ENCODE results near the gene SMARCAL1.

SMARCAL1 gene

GRCh38 chr2:216497382-216498069, 85.2 kb downstream of the SMARCAL1 start:
- Histone ChIP-seq H3K27ac (peak overlapping the region; percentile 98), H4K20me1 (peaks cover 37% of the 10 kb centered on the region), H3K36me3 (peaks cover 29% of the 10 kb centered on the region), H3K4me1 (peaks cover 79% of the 10 kb centered on the region), H3K4me2 (peak overlapping the region; percentile 77), H3K9ac (peak overlapping the region; percentile 100), H3K4me3 (peak overlapping the region; percentile 92), H3K27me3 (no peaks in the 10 kb centered on the region), H3K9me3 (no peaks in the 10 kb centered on the region)
- no peak for TF ChIP-seq Cebpa-rat (IDR thresholded peaks at IDR 0.05)

- Histone ChIP-seq H3K9ac (peak overlapping the region; percentile 100), H3K4me3 (peak overlapping the region; percentile 92), H3K9me3 (no peaks in the 10 kb centered on the region), H3K4me2 (peak overlapping the region; percentile 77), H3K27ac (peak overlapping the region; percentile 98), H4K20me1 (peaks cover 42% of the 10 kb centered on the region), H3K36me3 (peaks cover 34% of the 10 kb centered on the region), H3K4me1 (peaks cover 79% of the 10 kb centered on the region), H3K27me3 (no peaks in the 10 kb centered on the region)
- TF ChIP-seq Cebpa-rat (IDR thresholded peaks at IDR 0.05) = no peak
Measured at GRCh38 chr2:216498070-216498378, 85.7 kb downstream of the SMARCAL1 start.

GRCh38 chr2:216498379-216499352, 86.4 kb downstream of the SMARCAL1 start, which contains the start of gene RPL37A:
TSS of gene RPL37A (plus strand) at chr2:216498844. CDS start at chr2:216498875, 31 bp downstream.
- H3K4me1 ChIP-seq = peaks cover 77% of the 10 kb centered on the region
- peak within 1 kb of the TSS; percentile 92 for H3K4me3 ChIP-seq
- peak within 1 kb of the TSS; percentile 93 for H3K4me2 ChIP-seq
- no peaks in the 10 kb centered on the region for H3K9me3 ChIP-seq
- peak within 1 kb of the TSS; percentile 100 for H3K9ac ChIP-seq
- H4K20me1 ChIP-seq = peaks cover 48% of the 10 kb centered on the region
- H3K36me3 ChIP-seq = peaks cover 41% of the 10 kb centered on the region
- H3K27ac ChIP-seq = peak within 1 kb of the TSS; percentile 98
- no peaks in the 10 kb centered on the region for H3K27me3 ChIP-seq
- TF ChIP-seq Cebpa-rat (IDR thresholded peaks at IDR 0.05) = no peak

GRCh38 chr2:216499641-216500218, 87.4 kb downstream of the SMARCAL1 start:
- Histone ChIP-seq H3K27ac (peak overlapping the region; percentile 98), H4K20me1 (peaks cover 59% of the 10 kb centered on the region), H3K4me1 (peaks cover 66% of the 10 kb centered on the region), H3K4me3 (peak overlapping the region; percentile 92), H3K9me3 (no peaks in the 10 kb centered on the region), H3K36me3 (peaks cover 52% of the 10 kb centered on the region), H3K27me3 (no peaks in the 10 kb centered on the region), H3K9ac (peak overlapping the region; percentile 100), H3K4me2 (peak overlapping the region; percentile 93)
- no peak for TF ChIP-seq Cebpa-rat (IDR thresholded peaks at IDR 0.05)

- no peaks in the 10 kb centered on the region for H3K9me3 ChIP-seq
- no peak for TF ChIP-seq Cebpa-rat (IDR thresholded peaks at IDR 0.05)
- H3K27me3 ChIP-seq = no peaks in the 10 kb centered on the region
- peaks cover 60% of the 10 kb centered on the region for H3K36me3 ChIP-seq
- peaks cover 58% of the 10 kb centered on the region for H3K4me1 ChIP-seq
- peaks cover 67% of the 10 kb centered on the region for H4K20me1 ChIP-seq
- H3K27ac ChIP-seq = no peak overlapping the region
- H3K4me3 ChIP-seq = peak overlapping the region; percentile 92
- H3K9ac ChIP-seq = peak overlapping the region; percentile 100
- H3K4me2 ChIP-seq = peak overlapping the region; percentile 93
Measured at GRCh38 chr2:216500572-216500971, 88.3 kb downstream of the SMARCAL1 start.

- no peak for TF ChIP-seq Cebpa-rat (IDR thresholded peaks at IDR 0.05)
- peaks cover 73% of the 10 kb centered on the region for H3K36me3 ChIP-seq
- no peak overlapping the region for H3K9ac ChIP-seq
- peaks cover 49% of the 10 kb centered on the region for H3K4me1 ChIP-seq
- H3K4me2 ChIP-seq = peak overlapping the region; percentile 93; the same call in 1 of the 2 replicates
- H3K27me3 ChIP-seq = no peaks in the 10 kb centered on the region
- H3K4me3 ChIP-seq = no peak overlapping the region
- H4K20me1 ChIP-seq = peaks cover 80% of the 10 kb centered on the region
- no peak overlapping the region for H3K27ac ChIP-seq
- H3K9me3 ChIP-seq = no peaks in the 10 kb centered on the region
Measured at GRCh38 chr2:216501854-216502253, 89.6 kb downstream of the SMARCAL1 start.

- Histone ChIP-seq H3K9ac (no peak overlapping the region), H3K27me3 (no peaks in the 10 kb centered on the region), H3K36me3 (peaks cover 79% of the 10 kb centered on the region), H3K27ac (no peak overlapping the region), H4K20me1 (peaks cover 87% of the 10 kb centered on the region), H3K4me1 (peaks cover 45% of the 10 kb centered on the region), H3K4me2 (no peak overlapping the region; the same call in 1 of the 2 replicates), H3K9me3 (no peaks in the 10 kb centered on the region), H3K4me3 (no peak overlapping the region)
- no peak for TF ChIP-seq Cebpa-rat (IDR thresholded peaks at IDR 0.05)
Measured at GRCh38 chr2:216502381-216503158, 90.3 kb downstream of the SMARCAL1 start.

GRCh38 chr2:216503159-216503629, 90.9 kb downstream of the SMARCAL1 start:
- TF ChIP-seq Cebpa-rat (IDR thresholded peaks at IDR 0.05) = no peak
- Histone ChIP-seq H4K20me1 (peaks cover 94% of the 10 kb centered on the region), H3K9me3 (no peaks in the 10 kb centered on the region), H3K27me3 (no peaks in the 10 kb centered on the region), H3K36me3 (peaks cover 86% of the 10 kb centered on the region), H3K4me3 (no peak overlapping the region), H3K27ac (no peak overlapping the region), H3K9ac (no peak overlapping the region), H3K4me1 (peaks cover 39% of the 10 kb centered on the region), H3K4me2 (no peak overlapping the region)
